Ishikawa (cell line): ENCODE measurements around the gene RNFT2.

Experiments
- EP300 ChIP-seq: IDR thresholded peaks from 2 replicates; pipeline ENCODE4 v1.6.1; 2012; ENCODE audit warnings: borderline replicate concordance
- TAF1 ChIP-seq: IDR thresholded peaks from 2 replicates; pipeline ENCODE4 v1.6.1; 2012; ENCODE audit warnings: low read depth, mild to moderate bottlenecking
- TCF12 ChIP-seq: IDR thresholded peaks from 2 replicates; pipeline ENCODE4 v1.6.1; 2012; ENCODE audit warnings: low read depth
- TF ChIP-seq, protein P1 (sequence below): IDR thresholded peaks from 2 replicates; pipeline ENCODE4 v1.6.1; 2012
- TF ChIP-seq, protein P2 (sequence below): IDR thresholded peaks from 2 replicates; pipeline ENCODE4 v1.6.1; 2012; ENCODE audit warnings: low read depth, mild to moderate bottlenecking

DNA sequence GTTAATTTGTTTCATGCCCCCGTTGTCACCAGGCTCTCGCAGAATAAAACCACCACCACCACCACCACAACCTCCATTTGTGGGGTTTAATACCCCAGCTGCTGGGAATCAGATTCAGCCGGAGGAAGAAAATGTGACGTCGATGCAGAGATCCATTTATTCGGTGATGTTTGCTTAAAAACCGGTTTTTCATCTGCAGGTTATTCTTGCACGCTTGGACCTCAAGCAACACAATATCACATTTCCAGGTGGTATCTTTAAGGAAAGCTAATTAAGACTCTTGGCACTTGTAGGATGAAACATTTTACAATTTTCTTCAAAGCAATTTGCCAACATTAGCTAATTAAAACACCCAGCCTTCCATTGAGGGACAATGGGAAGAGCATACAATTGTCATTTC is 40.0 kb upstream of the RNFT2 start:
- TF ChIP-seq EP300 (no peak), TAF1 (no peak), TCF12 (no peak)
- TF ChIP-seq, protein P1, sequence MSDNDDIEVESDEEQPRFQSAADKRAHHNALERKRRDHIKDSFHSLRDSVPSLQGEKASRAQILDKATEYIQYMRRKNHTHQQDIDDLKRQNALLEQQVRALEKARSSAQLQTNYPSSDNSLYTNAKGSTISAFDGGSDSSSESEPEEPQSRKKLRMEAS, result no peak
- TF ChIP-seq, protein P2, sequence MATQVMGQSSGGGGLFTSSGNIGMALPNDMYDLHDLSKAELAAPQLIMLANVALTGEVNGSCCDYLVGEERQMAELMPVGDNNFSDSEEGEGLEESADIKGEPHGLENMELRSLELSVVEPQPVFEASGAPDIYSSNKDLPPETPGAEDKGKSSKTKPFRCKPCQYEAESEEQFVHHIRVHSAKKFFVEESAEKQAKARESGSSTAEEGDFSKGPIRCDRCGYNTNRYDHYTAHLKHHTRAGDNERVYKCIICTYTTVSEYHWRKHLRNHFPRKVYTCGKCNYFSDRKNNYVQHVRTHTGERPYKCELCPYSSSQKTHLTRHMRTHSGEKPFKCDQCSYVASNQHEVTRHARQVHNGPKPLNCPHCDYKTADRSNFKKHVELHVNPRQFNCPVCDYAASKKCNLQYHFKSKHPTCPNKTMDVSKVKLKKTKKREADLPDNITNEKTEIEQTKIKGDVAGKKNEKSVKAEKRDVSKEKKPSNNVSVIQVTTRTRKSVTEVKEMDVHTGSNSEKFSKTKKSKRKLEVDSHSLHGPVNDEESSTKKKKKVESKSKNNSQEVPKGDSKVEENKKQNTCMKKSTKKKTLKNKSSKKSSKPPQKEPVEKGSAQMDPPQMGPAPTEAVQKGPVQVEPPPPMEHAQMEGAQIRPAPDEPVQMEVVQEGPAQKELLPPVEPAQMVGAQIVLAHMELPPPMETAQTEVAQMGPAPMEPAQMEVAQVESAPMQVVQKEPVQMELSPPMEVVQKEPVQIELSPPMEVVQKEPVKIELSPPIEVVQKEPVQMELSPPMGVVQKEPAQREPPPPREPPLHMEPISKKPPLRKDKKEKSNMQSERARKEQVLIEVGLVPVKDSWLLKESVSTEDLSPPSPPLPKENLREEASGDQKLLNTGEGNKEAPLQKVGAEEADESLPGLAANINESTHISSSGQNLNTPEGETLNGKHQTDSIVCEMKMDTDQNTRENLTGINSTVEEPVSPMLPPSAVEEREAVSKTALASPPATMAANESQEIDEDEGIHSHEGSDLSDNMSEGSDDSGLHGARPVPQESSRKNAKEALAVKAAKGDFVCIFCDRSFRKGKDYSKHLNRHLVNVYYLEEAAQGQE, result no peak
